Aorta (tissue), 5 donors: ENCODE results near the gene OR10H1. TPM values are rescaled to one million over a fixed set of nuclear protein-coding genes. Genes with fewer than 3 reads are reported as not detected.
"Not testable (repeated sequence)": the region's sequence is repeated elsewhere in the genome, so short reads cannot be mapped to it uniquely, and the experiment has no call there.

ENCODE experiments used
- ATAC-seq: fragments of 200-7000 bp; cut with Tn5 transposase; one replicate; pipeline ENCODE4 v1.9.1; 2022; ENCODE audit warnings: moderate library complexity; ENCODE audit not compliant: low FRiP score
- DNase-seq, 2 donors: peaks; one replicate each; pipeline ENCODE4 v3.0.0-alpha.2; 2020
- H3K27ac ChIP-seq, 2 donors: one replicate each; pipeline ENCODE4 v1.5.1; 2013; ENCODE audit warnings: low read length in 2 of 2, mild to moderate bottlenecking in 2 of 2, moderate library complexity in 2 of 2, control low read depth in 1 of 2, inconsistent platforms in 1 of 2, low read depth in 1 of 2
- H3K27me3 ChIP-seq, 2 donors: one replicate each; pipeline ENCODE4 v1.6.1; 2013; ENCODE audit warnings: control low read depth in 1 of 2, low read length in 1 of 2, mild to moderate bottlenecking in 1 of 2, moderate library complexity in 1 of 2; ENCODE audit not compliant: insufficient read depth in 2 of 2, control insufficient read depth in 1 of 2
- H3K36me3 ChIP-seq, 2 donors: one replicate each; pipeline ENCODE4 v1.6.1; 2013; ENCODE audit warnings: control low read depth in 1 of 2, low read length in 1 of 2, mild to moderate bottlenecking in 1 of 2; ENCODE audit not compliant: insufficient read depth in 2 of 2, control insufficient read depth in 1 of 2
- H3K4me1 ChIP-seq, 2 donors: one replicate each; pipeline ENCODE4 v1.6.1; 2013; ENCODE audit warnings: low read length in 2 of 2, control low read depth in 1 of 2, mild to moderate bottlenecking in 1 of 2, moderate library complexity in 1 of 2; ENCODE audit not compliant: insufficient read depth in 2 of 2, control insufficient read depth in 1 of 2
- H3K4me3 ChIP-seq, 2 donors: one replicate each; pipeline ENCODE4 v1.5.1; 2013; ENCODE audit warnings: low read length in 2 of 2, control low read depth in 1 of 2, mild to moderate bottlenecking in 1 of 2
- H3K9me3 ChIP-seq: one replicate; pipeline ENCODE4 v1.6.1; 2013; ENCODE audit warnings: mild to moderate bottlenecking, low read length; ENCODE audit not compliant: control insufficient read depth
- WGBS, 2 donors: extraction: QIAGEN DNeasy Blood & Tissue Kit; methylation state at CpG; one replicate each; pipeline ENCODE4 v1.1.7; 2013; 5-methylcytosine and 5-hydroxymethylcytosine counted together
- intact Hi-C, 2 donors: fragments of 100-400 bp; cut with DNase I; formaldehyde crosslinking; loops; one replicate each; pipeline versions ENCODE4 v1.14.2 to v1.15.0; 2022
- polyA plus RNA-seq, 2 donors: library from polyadenylated mRNA; stranded (reverse); fragments of 200-250 nt; gene quantifications; one replicate each; pipeline ENCODE4 v1.2.3, GENCODE V29; 2013
- total RNA-seq, 2 donors: library from RNA; stranded (reverse); fragmentation: NEBNext Ultra II Directional; extraction: Animal tissue kit (Norgen Biotek cat#: 25700); gene quantifications; one replicate each; pipeline ENCODE4 v1.2.1, GENCODE V29; 2021
- donor health status: healthy with polysubstance abuse.
- donor health status: Bipolar disorder and iron deficiency.
- donor health status: DM: no; HTN: no; CAD: no.
- donor health status: DM: no; HTN: no; CAD: no.
- donor health status: DM: yes; HTN: yes; CAD: no.

Gene OR10H1
- total and polyA plus RNA-seq, 4 donors, result 0.10 TPM; not detected in 3

- H3K4me3 ChIP-seq, H3K36me3 ChIP-seq, intact Hi-C loops, H3K9me3 ChIP-seq, H3K4me1 ChIP-seq, ATAC-seq, H3K27me3 ChIP-seq, DNase-seq, H3K27ac ChIP-seq: not testable (repeated sequence)
- 93 to 94% methylated on average over 3 of the region's 3 CpGs for WGBS, 2 donors
These were observed 18.8 kb upstream of the OR10H1 start for GRCh38 chr19:15834232-15834631.

GRCh38 chr19:15831626-15832025 is 16.2 kb upstream of the OR10H1 start:
- Histone ChIP-seq H3K36me3 (no peaks in the 10 kb centered on the region), H3K4me3 (no peak overlapping the region), H3K9me3 (no peaks in the 10 kb centered on the region), H3K27ac (no peak overlapping the region), H3K4me1 (no peaks in the 10 kb centered on the region), H3K27me3 (no peaks in the 10 kb centered on the region)
- no peak for DNase-seq
- intact Hi-C loops, result no loop called here
- no peak for ATAC-seq
- WGBS, 2 donors, result 80 to 84% methylated on average over 5 of the region's 5 CpGs

DNA sequence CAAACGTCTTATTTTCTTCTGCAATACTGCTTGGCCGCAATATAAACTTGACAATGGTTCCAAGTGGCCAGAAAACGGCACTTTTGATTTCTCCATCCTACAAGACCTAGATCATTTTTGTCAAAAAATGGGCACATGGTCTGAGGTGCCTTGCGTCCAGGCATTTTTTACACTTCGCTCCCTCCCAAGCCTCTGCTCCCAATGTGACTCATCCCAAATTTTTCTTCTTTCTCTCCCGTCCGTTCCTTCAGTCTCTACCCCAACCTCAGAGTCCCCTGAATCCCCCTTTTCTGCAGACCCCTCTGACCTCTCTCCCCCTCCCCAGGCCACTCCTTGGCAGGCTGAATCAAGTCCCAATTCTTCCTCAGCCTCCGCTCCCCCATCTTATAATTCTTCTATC is 14.3 kb upstream of the OR10H1 start:
- no peak overlapping the region for H3K27ac ChIP-seq
- 79 to 87% methylated on average over 8 of the region's 8 CpGs for WGBS, 2 donors
- intact Hi-C loops, result no loop called here

GRCh38 chr19:15829306-15829698 is 13.8 kb upstream of the OR10H1 start:
- Histone ChIP-seq H3K27me3 (no peaks in the 10 kb centered on the region), H3K36me3 (no peaks in the 10 kb centered on the region), H3K4me1 (no peaks in the 10 kb centered on the region), H3K27ac (no peak overlapping the region), H3K4me3 (no peak overlapping the region), H3K9me3 (no peaks in the 10 kb centered on the region)
- no peak for ATAC-seq
- intact Hi-C loops, result no loop called here
- no peak for DNase-seq
- 87 to 88% methylated on average over 10 of the region's 10 CpGs for WGBS, 2 donors

More for the DNA sequence above, 14.3 kb upstream of the OR10H1 start:
- no peak for DNase-seq
- H3K36me3 ChIP-seq, result no peaks in the 10 kb centered on the region
- no peaks in the 10 kb centered on the region for H3K27me3 ChIP-seq
- no peak overlapping the region for H3K4me3 ChIP-seq
- H3K4me1 ChIP-seq, result no peaks in the 10 kb centered on the region
- H3K9me3 ChIP-seq, result no peaks in the 10 kb centered on the region
- no peak for ATAC-seq

DNA sequence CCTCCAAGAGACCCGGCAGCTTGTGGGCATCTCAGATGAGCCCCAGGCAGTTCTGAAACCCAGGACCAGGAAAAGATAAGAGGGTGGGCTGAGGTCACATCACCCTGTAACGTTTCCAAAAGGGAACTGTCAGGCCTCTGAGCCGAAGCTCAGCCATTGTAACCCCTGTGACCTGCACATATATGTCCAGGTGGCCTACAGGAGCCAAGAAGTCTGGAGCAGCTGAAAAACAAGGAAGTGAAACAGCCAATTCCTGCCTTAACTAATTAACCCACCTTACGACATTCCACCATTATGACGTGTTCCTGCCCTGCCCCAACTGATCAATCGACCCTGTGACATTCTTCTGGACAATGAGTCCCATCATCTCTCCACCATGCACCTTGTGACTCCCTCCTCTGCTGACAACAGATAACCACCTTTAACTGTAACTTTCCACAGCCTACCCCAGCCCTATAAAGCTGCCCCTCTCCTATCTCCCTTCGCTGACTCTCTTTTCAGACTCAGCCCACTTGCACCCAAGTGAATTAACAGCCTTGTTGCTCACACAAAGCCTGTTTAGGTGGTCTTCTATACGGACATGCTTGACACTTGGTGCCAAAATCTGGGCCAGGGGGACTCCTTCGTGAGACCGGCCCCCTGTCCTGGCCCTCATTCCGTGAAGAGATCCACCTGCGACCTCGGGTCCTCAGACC is 13.3 kb upstream of the OR10H1 start:
- ATAC-seq, H3K4me1 ChIP-seq, H3K9me3 ChIP-seq, H3K36me3 ChIP-seq, intact Hi-C loops, DNase-seq, H3K4me3 ChIP-seq, H3K27ac ChIP-seq, H3K27me3 ChIP-seq: not testable (repeated sequence)
- WGBS, 2 donors, result 59 to 72% methylated on average over 13 of the region's 13 CpGs

- H3K4me3 ChIP-seq, result no peak overlapping the region
- DNase-seq (no peak), ATAC-seq (no peak)
- intact Hi-C loops, result no loop called here
- no peaks in the 10 kb centered on the region for H3K9me3 ChIP-seq
- no peaks in the 10 kb centered on the region for H3K36me3 ChIP-seq
- no peaks in the 10 kb centered on the region for H3K4me1 ChIP-seq
- no peaks in the 10 kb centered on the region for H3K27me3 ChIP-seq
- no peak overlapping the region for H3K27ac ChIP-seq
- 57 to 78% methylated on average over 7 of the region's 7 CpGs for WGBS, 2 donors
These were observed 12.7 kb upstream of the OR10H1 start for GRCh38 chr19:15828121-15828610.

- intact Hi-C loops, result no loop called here
- Histone ChIP-seq H3K27me3 (no peaks in the 10 kb centered on the region), H3K4me1 (no peaks in the 10 kb centered on the region), H3K36me3 (no peaks in the 10 kb centered on the region), H3K4me3 (no peak overlapping the region), H3K9me3 (no peaks in the 10 kb centered on the region), H3K27ac (no peak overlapping the region)
- DNase-seq (no peak), ATAC-seq (no peak)
- 43 to 100% methylated on average over 1 of the region's 1 CpG for WGBS, 2 donors
These were observed 10.3 kb upstream of the OR10H1 start for GRCh38 chr19:15825753-15826152.

DNA sequence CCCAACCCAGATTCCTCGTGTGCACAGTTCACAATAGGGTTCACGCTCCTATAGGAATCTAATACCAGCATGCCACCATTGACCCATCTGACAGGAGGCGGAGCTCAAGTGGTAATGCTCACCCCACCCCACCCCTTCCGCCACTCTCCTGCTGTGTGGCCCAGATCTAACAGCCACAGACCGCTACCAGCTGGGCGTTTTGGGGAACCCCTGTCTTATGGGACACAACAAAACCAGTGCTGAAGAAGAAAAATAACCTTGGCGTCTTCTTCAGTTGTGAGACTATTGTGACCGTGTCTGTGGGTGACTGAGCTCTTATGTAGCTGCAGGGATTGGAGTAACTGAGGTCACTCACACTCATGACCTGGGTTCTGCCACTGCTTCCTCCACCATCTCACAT is 5.2 kb upstream of the OR10H1 start:
- Histone ChIP-seq H3K27me3 (peaks cover 0 to 3% of the 10 kb centered on the region in 2 donors), H3K4me1 (no peaks in the 10 kb centered on the region), H3K36me3 (no peaks in the 10 kb centered on the region), H3K27ac (no peak overlapping the region), H3K4me3 (no peak overlapping the region), H3K9me3 (no peaks in the 10 kb centered on the region)
- ATAC-seq (no peak), DNase-seq (no peak)
- WGBS, 2 donors, result 84 to 86% methylated on average over 8 of the region's 8 CpGs
- intact Hi-C loops, result no loop called here

- 49% methylated on average over 7 of the region's 7 CpGs for WGBS, 2 donors
- intact Hi-C loops, result no loop called here
- no peak for DNase-seq
These were observed 1.5 kb downstream of the OR10H1 start for GRCh38 chr19:15813916-15814315.

More at GRCh38 chr19:15813916-15814315, 1.5 kb downstream of the OR10H1 start:
- Histone ChIP-seq H3K4me3 (no peak overlapping the region), H3K4me1 (peaks cover 0 to 1% of the 10 kb centered on the region in 2 donors), H3K9me3 (no peaks in the 10 kb centered on the region), H3K27ac (no peak overlapping the region), H3K36me3 (no peaks in the 10 kb centered on the region), H3K27me3 (no peaks in the 10 kb centered on the region)
- ATAC-seq, result no peak
